CD14-positive monocyte (primary cell): ENCODE data around the gene RASSF5. TPM values are rescaled to one million over a fixed set of nuclear protein-coding genes. Genes with fewer than 3 reads are reported as not detected.

ENCODE experiments used
- DNase-seq, 3 donors: peaks; one replicate each; pipeline ENCODE4 v3.0.0-alpha.2; 2011 to 2022
- H2AFZ ChIP-seq: 2 replicates; pipeline ENCODE4 v1.6.0; 2012; ENCODE audit warnings: mild to moderate bottlenecking, low read depth, low read length, inconsistent platforms; ENCODE audit not compliant: insufficient read depth, poor library complexity, severe bottlenecking
- H3K27ac ChIP-seq, 2 donors: 1 replicate in 1 of 2; 2 replicates in 1 of 2; pipeline ENCODE4 v1.5.1; 2012 to 2013; ENCODE audit warnings: low read length in 2 of 2, control low read depth in 1 of 2, inconsistent platforms in 1 of 2, low read depth in 1 of 2, mild to moderate bottlenecking in 1 of 2
- H3K27me3 ChIP-seq, 2 donors: one replicate each; pipeline versions ENCODE4 v1.6.0 to v1.6.1; 2011 to 2013; ENCODE audit warnings: low read length in 2 of 2; ENCODE audit not compliant: control insufficient read depth in 2 of 2, insufficient read depth in 2 of 2
- H3K36me3 ChIP-seq, 2 donors: replicated peaks in 1 of 2; 1 replicate in 1 of 2; 2 replicates in 1 of 2; pipeline versions ENCODE4 v1.5.1 to v1.6.1; 2012 to 2013; ENCODE audit warnings: low read length in 2 of 2, control low read depth in 1 of 2, inconsistent platforms in 1 of 2, mild to moderate bottlenecking in 1 of 2; ENCODE audit not compliant: insufficient read depth in 2 of 2, control insufficient read depth in 1 of 2
- H3K4me1 ChIP-seq, 2 donors: 1 replicate in 1 of 2; 2 replicates in 1 of 2; pipeline versions ENCODE4 v1.5.1 to v1.6.1; 2012 to 2013; ENCODE audit warnings: low read length in 2 of 2, control low read depth in 1 of 2, inconsistent platforms in 1 of 2, mild to moderate bottlenecking in 1 of 2, moderate library complexity in 1 of 2; ENCODE audit not compliant: insufficient read depth in 2 of 2, control insufficient read depth in 1 of 2
- H3K4me2 ChIP-seq: replicated peaks from 2 replicates; pipeline ENCODE3; 2012; ENCODE audit warnings: low read length, moderate library complexity, mild to moderate bottlenecking; ENCODE audit not compliant: poor library complexity, severe bottlenecking; ENCODE audit errors: extremely low read depth
- H3K4me3 ChIP-seq, 3 experiments: fragments of 200-600 bp in 1 of 3; sonication (generic) in 1 of 3; replicated peaks in 1 of 3; 1 replicate in 2 of 3; 2 replicates in 1 of 3; pipeline ENCODE4 v1.5.1; 2011 to 2013; ENCODE audit warnings: low read length in 3 of 3, mild to moderate bottlenecking in 3 of 3, control low read depth in 2 of 3, low read depth in 2 of 3, inconsistent platforms in 1 of 3, moderate library complexity in 1 of 3
- H3K79me2 ChIP-seq: 2 replicates; pipeline ENCODE4 v1.6.0; 2012; ENCODE audit warnings: mild to moderate bottlenecking, control low read depth, inconsistent platforms, low read length, moderate library complexity; ENCODE audit not compliant: insufficient read depth
- H3K9ac ChIP-seq: 2 replicates; pipeline ENCODE4 v1.6.0; 2017; ENCODE audit warnings: low read length, mild to moderate bottlenecking; ENCODE audit not compliant: insufficient read depth, poor library complexity, severe bottlenecking
- H3K9me3 ChIP-seq, 2 donors: replicated peaks in 1 of 2; 1 replicate in 1 of 2; 2 replicates in 1 of 2; pipeline versions ENCODE4 v1.5.1 to v1.6.1; 2012 to 2013; ENCODE audit warnings: low read length in 2 of 2, control low read depth in 1 of 2; ENCODE audit not compliant: control insufficient read depth in 1 of 2, insufficient read depth in 1 of 2
- H4K20me1 ChIP-seq: 2 replicates; pipeline ENCODE4 v1.6.0; 2012; ENCODE audit warnings: mild to moderate bottlenecking, low read length, control low read depth, moderate library complexity; ENCODE audit not compliant: insufficient read depth
- H3K27ac Mint-ChIP-seq, 7 donors: one replicate each; pipeline ENCODE4 v1.8.0; 2020; ENCODE audit warnings: mild to moderate bottlenecking in 7 of 7, mixed read lengths in 7 of 7, moderate library complexity in 6 of 7, inconsistent platforms in 2 of 7
- H3K27me3 Mint-ChIP-seq, 3 donors: one replicate each; pipeline ENCODE4 v1.8.0; 2021 to 2022; ENCODE audit warnings: low read depth in 3 of 3, mild to moderate bottlenecking in 3 of 3, mixed read lengths in 3 of 3, moderate library complexity in 3 of 3, inconsistent platforms in 1 of 3
- H3K36me3 Mint-ChIP-seq, 2 donors: one replicate each; pipeline ENCODE4 v1.8.0; 2020; ENCODE audit warnings: mixed read lengths in 2 of 2, inconsistent platforms in 1 of 2, mild to moderate bottlenecking in 1 of 2
- H3K4me1 Mint-ChIP-seq: one replicate; pipeline ENCODE4 v1.8.0; 2020; ENCODE audit warnings: mild to moderate bottlenecking, mixed read lengths
- H3K4me3 Mint-ChIP-seq, 2 donors: one replicate each; pipeline ENCODE4 v1.8.0; 2020; ENCODE audit warnings: mild to moderate bottlenecking in 2 of 2, mixed read lengths in 2 of 2, moderate library complexity in 1 of 2
- H3K9me3 Mint-ChIP-seq, 7 donors: one replicate each; pipeline ENCODE4 v1.8.0; 2020 to 2022; ENCODE audit warnings: mixed read lengths in 7 of 7, mild to moderate bottlenecking in 6 of 7, moderate library complexity in 6 of 7, inconsistent platforms in 2 of 7
- WGBS: methylation state at CpG from one replicate; pipeline ENCODE4 v1.1.5; 2013; ENCODE audit warnings: missing lambda C conversion rate; ENCODE audit not compliant: insufficient coverage; 5-methylcytosine and 5-hydroxymethylcytosine counted together
- intact Hi-C, 2 donors: fragments of 100-400 bp; cut with micrococcal nuclease; formaldehyde crosslinking; loops; one replicate each; pipeline versions ENCODE4 v1.15.0 to v1.15.1; 2023
- polyA plus RNA-seq, 3 donors: library from polyadenylated mRNA; depleted of rRNA in 1 of 3; unstranded in 2 of 3; stranded (reverse) in 1 of 3; fragments of 300-500 nt in 2 of 3; fragments of >200 nt in 1 of 3; fragmentation: Illumina TruSeq in 2 of 3; gene quantifications; 1 replicate in 2 of 3; 2 replicates in 1 of 3; pipeline ENCODE4 v1.2.3, GENCODE V29; 2012 to 2021
- TF ChIP-seq, protein P1 (sequence below): fragments of 200-600 bp; IDR thresholded peaks from one replicate; pipeline ENCODE4 v1.8.0; 2022; ENCODE audit warnings: antibody characterized with exemption, mild to moderate bottlenecking

The RASSF5 gene
- polyA plus RNA-seq, 3 donors = 81.6 to 129 (median 127) TPM

DNA sequence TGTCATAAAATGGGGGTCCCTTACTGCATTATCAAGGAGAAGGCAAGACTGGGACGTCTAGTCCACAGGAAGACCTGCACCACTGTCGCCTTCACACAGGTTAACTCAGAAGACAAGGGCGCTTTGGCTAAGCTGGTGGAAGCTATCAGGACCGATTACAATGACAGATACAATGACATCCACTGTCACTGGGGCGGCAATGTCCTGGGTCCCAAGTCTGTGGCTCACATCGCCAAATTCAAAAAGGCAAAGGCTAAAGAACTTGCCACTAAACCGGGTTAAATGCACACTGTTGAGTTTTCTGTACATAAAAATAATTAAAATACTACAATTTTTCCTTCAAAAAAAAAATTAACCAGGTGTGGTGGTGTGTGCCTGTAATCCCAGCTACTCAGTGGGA, 22.1 kb downstream of the RASSF5 start:
- H3K36me3 ChIP-seq = no peaks in the 10 kb centered on the region
- H3K79me2 ChIP-seq = no peaks in the 10 kb centered on the region
- no peak overlapping the region for H2AFZ ChIP-seq
- intact Hi-C loops = no loop called here
- WGBS = 98% methylated on average over 5 of the region's 7 CpGs
- Mint-ChIP-seq H3K4me1 (peaks cover 4% of the 10 kb centered on the region), H3K27ac (no peak overlapping the region), H3K27me3 (peaks cover 0 to 8% (median 3%) of the 10 kb centered on the region in 3 donors), H3K4me3 (no peak overlapping the region), H3K36me3 (no peaks in the 10 kb centered on the region), H3K9me3 (peaks cover 0 to 1% (median 0%) of the 10 kb centered on the region in 7 donors)
- no peak overlapping the region for H3K4me3 ChIP-seq
- no peaks in the 10 kb centered on the region for H3K4me1 ChIP-seq
- no peak overlapping the region for H3K4me2 ChIP-seq
- TF ChIP-seq, protein P1, sequence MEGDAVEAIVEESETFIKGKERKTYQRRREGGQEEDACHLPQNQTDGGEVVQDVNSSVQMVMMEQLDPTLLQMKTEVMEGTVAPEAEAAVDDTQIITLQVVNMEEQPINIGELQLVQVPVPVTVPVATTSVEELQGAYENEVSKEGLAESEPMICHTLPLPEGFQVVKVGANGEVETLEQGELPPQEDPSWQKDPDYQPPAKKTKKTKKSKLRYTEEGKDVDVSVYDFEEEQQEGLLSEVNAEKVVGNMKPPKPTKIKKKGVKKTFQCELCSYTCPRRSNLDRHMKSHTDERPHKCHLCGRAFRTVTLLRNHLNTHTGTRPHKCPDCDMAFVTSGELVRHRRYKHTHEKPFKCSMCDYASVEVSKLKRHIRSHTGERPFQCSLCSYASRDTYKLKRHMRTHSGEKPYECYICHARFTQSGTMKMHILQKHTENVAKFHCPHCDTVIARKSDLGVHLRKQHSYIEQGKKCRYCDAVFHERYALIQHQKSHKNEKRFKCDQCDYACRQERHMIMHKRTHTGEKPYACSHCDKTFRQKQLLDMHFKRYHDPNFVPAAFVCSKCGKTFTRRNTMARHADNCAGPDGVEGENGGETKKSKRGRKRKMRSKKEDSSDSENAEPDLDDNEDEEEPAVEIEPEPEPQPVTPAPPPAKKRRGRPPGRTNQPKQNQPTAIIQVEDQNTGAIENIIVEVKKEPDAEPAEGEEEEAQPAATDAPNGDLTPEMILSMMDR = no peak
- no peaks in the 10 kb centered on the region for H3K9me3 ChIP-seq
- no peak overlapping the region for H3K9ac ChIP-seq
- DNase-seq = no peak
- no peaks in the 10 kb centered on the region for H4K20me1 ChIP-seq
- no peaks in the 10 kb centered on the region for H3K27me3 ChIP-seq
- H3K27ac ChIP-seq = no peak overlapping the region

DNA sequence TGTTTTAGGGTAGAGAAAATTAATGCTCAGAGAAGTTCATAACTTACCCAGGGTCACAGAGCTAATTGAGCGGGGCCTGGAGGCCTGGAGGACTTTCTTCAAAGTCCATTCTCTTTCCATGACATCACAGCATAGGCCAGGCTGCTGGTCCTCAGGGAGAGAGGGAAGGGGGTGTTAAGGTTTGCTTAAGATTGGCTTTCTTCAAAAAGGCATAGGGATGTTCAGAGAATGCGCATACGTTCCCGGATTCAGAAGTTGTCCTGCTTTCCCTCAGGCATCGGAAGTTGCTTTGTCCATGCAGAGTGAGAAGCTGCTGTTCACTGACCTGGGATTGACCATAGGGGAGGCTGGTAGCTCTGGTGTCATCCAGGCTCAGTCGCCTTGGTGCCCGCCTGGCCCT, 25.0 kb downstream of the RASSF5 start:
- Mint-ChIP-seq H3K27me3 (peaks cover 0 to 8% (median 4%) of the 10 kb centered on the region in 3 donors), H3K9me3 (peaks cover 0 to 1% (median 0%) of the 10 kb centered on the region in 7 donors), H3K36me3 (no peaks in the 10 kb centered on the region), H3K4me1 (no peaks in the 10 kb centered on the region), H3K4me3 (no peak overlapping the region), H3K27ac (no peak overlapping the region)
- TF ChIP-seq, protein P1 = no peak
- Histone ChIP-seq H3K9me3 (no peaks in the 10 kb centered on the region), H3K27me3 (no peaks in the 10 kb centered on the region), H3K9ac (no peak overlapping the region), H3K36me3 (no peaks in the 10 kb centered on the region), H3K79me2 (no peaks in the 10 kb centered on the region), H3K4me3 (no peak overlapping the region), H4K20me1 (no peaks in the 10 kb centered on the region), H2AFZ (no peak overlapping the region), H3K4me1 (no peaks in the 10 kb centered on the region), H3K27ac (no peak overlapping the region), H3K4me2 (no peak overlapping the region)
- 96% methylated on average over 5 of the region's 7 CpGs for WGBS
- no peak for DNase-seq
- intact Hi-C loops = loop anchor here in 1 of 2 donors (5.0 kb wide), 1 partner anchor 40 kb away; no protein-coding TSS in a partner anchor
